Measurements from ENCODE around the gene MED23.

DNA sequence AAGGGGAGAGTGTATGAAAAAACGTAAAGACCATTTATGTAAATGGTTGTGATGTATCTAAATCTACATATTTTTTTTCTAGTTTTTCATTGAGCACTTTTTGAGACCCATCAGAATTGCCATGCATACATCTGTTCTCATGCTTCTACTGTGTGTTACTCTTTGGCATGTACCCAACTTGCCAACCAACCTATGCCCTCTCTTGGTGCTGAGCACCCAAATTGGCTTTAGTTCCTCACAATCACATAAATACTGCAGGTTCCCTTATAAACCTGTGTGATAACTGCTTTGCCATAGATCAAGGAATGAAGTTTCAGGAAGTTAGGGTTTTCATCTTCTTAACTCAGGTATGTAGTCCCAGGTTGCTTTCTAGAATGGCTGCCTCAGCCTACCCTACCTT, 16.9 kb upstream of the MED23 start:
- TF ChIP-seq POLR2A (IDR thresholded peaks at IDR 0.05; ENCODE audit: low read depth, low read length) (no peak), POLR2AphosphoS5 (IDR thresholded peaks at IDR 0.05; ENCODE audit: low read depth, low read length) (no peak), TAF1 (IDR thresholded peaks at IDR 0.05; ENCODE audit: borderline replicate concordance, low read depth, low read length) (no peak)
